ENCODE results near the gene RELN. TPM values are rescaled to one million over a fixed set of nuclear protein-coding genes. Genes with fewer than 3 reads are reported as not detected.

The RELN gene
- total RNA-seq, 1 experiment from 2014 or later = 0.20 TPM

DNA sequence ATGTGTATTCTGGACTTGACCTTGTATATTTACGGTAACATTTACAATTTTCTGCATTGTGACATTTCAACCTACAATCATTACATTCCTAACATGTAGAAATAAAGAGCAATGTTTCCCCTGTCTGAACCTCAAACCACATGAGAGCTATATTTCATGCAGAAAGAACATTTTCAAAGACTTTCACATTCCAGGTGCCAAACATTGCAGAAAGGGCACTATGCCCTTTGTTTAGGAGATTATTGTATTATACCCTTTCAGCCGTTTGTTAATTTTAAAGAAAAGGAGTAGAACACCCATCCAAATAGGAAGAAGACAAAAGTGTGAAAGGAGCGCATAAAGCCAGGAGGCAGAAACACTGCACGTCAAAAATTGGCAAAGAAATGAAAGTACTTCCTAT is 260.4 kb downstream of the RELN start:
- H3K9me2 ChIP-seq (ENCODE audit: insufficient read depth) = no peaks in the 10 kb centered on the region
- no peaks in the 10 kb centered on the region for H3K9me3 ChIP-seq (ENCODE audit: control insufficient read depth in 1 of 2, insufficient read depth in 1 of 2, low read depth in 1 of 2, low read length in 2 of 2)
- H4K20me1 ChIP-seq (ENCODE audit: insufficient read depth) = no peaks in the 10 kb centered on the region
- ChIA-PET POLR2A (no interaction called here), CTCF (no interaction called here), RAD21 (ENCODE audit: low non-redundant PET in 1 of 2, low total read pairs in 2 of 2, uncharacterized antibody in 2 of 2, unreplicated experiment in 2 of 2) (no interaction called here)
- no peaks in the 10 kb centered on the region for H3K4me1 ChIP-seq (ENCODE audit: control insufficient read depth in 1 of 2, insufficient read depth in 2 of 2, low read length in 2 of 2)
- peaks cover 9% of the 10 kb centered on the region for H3K27me3 ChIP-seq (ENCODE audit: insufficient read depth, low read length)
- TF ChIP-seq SRF (IDR thresholded peaks at IDR 0.05; ENCODE audit: low read depth) (no peak), JUND (IDR thresholded peaks at IDR 0.05) (no peak), CEBPB (IDR thresholded peaks at IDR 0.05; ENCODE audit: low read depth) (no peak), ELF1 (IDR thresholded peaks at IDR 0.05; ENCODE audit: borderline replicate concordance, low read depth) (no peak), RAD21 (IDR thresholded peaks at IDR 0.05; ENCODE audit: low read depth) (no peak), FOSL1 (IDR thresholded peaks at IDR 0.05; ENCODE audit: low read depth) (no peak), POLR2AphosphoS5 (IDR thresholded peaks at IDR 0.05; ENCODE audit: low read depth, low read length) (no peak), EZH2 (IDR thresholded peaks at IDR 0.05) (no peak)
- TF ChIP-seq, protein P1, sequence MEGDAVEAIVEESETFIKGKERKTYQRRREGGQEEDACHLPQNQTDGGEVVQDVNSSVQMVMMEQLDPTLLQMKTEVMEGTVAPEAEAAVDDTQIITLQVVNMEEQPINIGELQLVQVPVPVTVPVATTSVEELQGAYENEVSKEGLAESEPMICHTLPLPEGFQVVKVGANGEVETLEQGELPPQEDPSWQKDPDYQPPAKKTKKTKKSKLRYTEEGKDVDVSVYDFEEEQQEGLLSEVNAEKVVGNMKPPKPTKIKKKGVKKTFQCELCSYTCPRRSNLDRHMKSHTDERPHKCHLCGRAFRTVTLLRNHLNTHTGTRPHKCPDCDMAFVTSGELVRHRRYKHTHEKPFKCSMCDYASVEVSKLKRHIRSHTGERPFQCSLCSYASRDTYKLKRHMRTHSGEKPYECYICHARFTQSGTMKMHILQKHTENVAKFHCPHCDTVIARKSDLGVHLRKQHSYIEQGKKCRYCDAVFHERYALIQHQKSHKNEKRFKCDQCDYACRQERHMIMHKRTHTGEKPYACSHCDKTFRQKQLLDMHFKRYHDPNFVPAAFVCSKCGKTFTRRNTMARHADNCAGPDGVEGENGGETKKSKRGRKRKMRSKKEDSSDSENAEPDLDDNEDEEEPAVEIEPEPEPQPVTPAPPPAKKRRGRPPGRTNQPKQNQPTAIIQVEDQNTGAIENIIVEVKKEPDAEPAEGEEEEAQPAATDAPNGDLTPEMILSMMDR (IDR thresholded peaks at IDR 0.05 in 2 of 3, conservative IDR thresholded peaks at IDR 0.05 in 1 of 3; ENCODE audit: borderline replicate concordance in 1 of 3, insufficient read depth in 1 of 3, low read depth in 2 of 3, low read length in 2 of 3) = no peak
- TF ChIP-seq, protein P2, sequence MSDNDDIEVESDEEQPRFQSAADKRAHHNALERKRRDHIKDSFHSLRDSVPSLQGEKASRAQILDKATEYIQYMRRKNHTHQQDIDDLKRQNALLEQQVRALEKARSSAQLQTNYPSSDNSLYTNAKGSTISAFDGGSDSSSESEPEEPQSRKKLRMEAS (IDR thresholded peaks at IDR 0.05) = no peak
- no peak overlapping the region for H2AFZ ChIP-seq (ENCODE audit: low read depth, low read length, poor library complexity, severe bottlenecking)
- intact Hi-C loops (cut with micrococcal nuclease) = no loop called here
- DNase-seq (ENCODE audit: low read depth, low spot score) (no peak), ATAC-seq (no peak)
- no TSS peak for BruUV-seq (replicated peaks)
- H3K4me3 ChIP-seq (replicated peaks in 1 of 2; ENCODE audit: low read depth in 1 of 2, low read length in 2 of 2) = no peak overlapping the region
- H3K9ac ChIP-seq (ENCODE audit: low read length) = no peak overlapping the region
- no peak overlapping the region for H3K27ac ChIP-seq (ENCODE audit: low read depth, low read length)
- H3K36me3 ChIP-seq (ENCODE audit: control insufficient read depth in 1 of 2, insufficient read depth in 2 of 2, low read length in 2 of 2) = no peaks in the 10 kb centered on the region
- H3K4me2 ChIP-seq (ENCODE audit: low read length) = no peak overlapping the region
- no peaks in the 10 kb centered on the region for H3K79me2 ChIP-seq (ENCODE audit: insufficient read depth, low read length)

All from HCT116 (cell line).